H1 (cell line): Measurements from ENCODE around the gene LSR. TPM values are rescaled to one million over a fixed set of nuclear protein-coding genes. Genes with fewer than 3 reads are reported as not detected.

Experiments
- BACH1 ChIP-seq: IDR thresholded peaks from 2 replicates; pipeline ENCODE4 v1.6.1; 2012; ENCODE audit warnings: low read length, improper control_type of control experiment
- CHD1 ChIP-seq: IDR thresholded peaks from 2 replicates; pipeline ENCODE4 v1.6.1; 2012; ENCODE audit warnings: low read depth, low read length, improper control_type of control experiment
- CREB1 ChIP-seq: IDR thresholded peaks from 2 replicates; pipeline ENCODE4 v1.6.1; 2012; ENCODE audit warnings: inconsistent platforms
- EP300 ChIP-seq, 2 experiments: IDR thresholded peaks; 1 replicate in 1 of 2; 2 replicates in 1 of 2; pipeline ENCODE4 v1.6.1; 2011 to 2012; ENCODE audit warnings: low read depth in 2 of 2, low read length in 2 of 2, mild to moderate bottlenecking in 2 of 2, borderline replicate concordance in 1 of 2, inconsistent platforms in 1 of 2, moderate library complexity in 1 of 2
- JUND ChIP-seq: IDR thresholded peaks from 2 replicates; pipeline ENCODE4 v1.6.1; 2011; ENCODE audit warnings: mild to moderate bottlenecking, improper control_type of control experiment, low read length
- POLR2A ChIP-seq, 2 experiments: IDR thresholded peaks; 1 replicate in 1 of 2; 2 replicates in 1 of 2; pipeline ENCODE4 v1.6.1; 2011; ENCODE audit warnings: low read depth in 2 of 2, low read length in 2 of 2, mild to moderate bottlenecking in 2 of 2; ENCODE audit errors: control extremely low read depth in 1 of 2
- RAD21 ChIP-seq, 2 experiments: IDR thresholded peaks in 1 of 2; conservative IDR thresholded peaks in 1 of 2; 2 replicates each; pipeline ENCODE4 v1.6.1; 2011; ENCODE audit warnings: low read depth in 2 of 2, low read length in 2 of 2, improper control_type of control experiment in 1 of 2, inconsistent platforms in 1 of 2, mild to moderate bottlenecking in 1 of 2, moderate library complexity in 1 of 2
- TAF1 ChIP-seq: IDR thresholded peaks from 2 replicates; pipeline ENCODE4 v1.6.1; 2011; ENCODE audit warnings: mild to moderate bottlenecking, low read depth, low read length
- YY1 ChIP-seq: IDR thresholded peaks from 2 replicates; pipeline ENCODE4 v1.6.1; 2011; ENCODE audit warnings: low read depth, mild to moderate bottlenecking, low read length
- polyA plus RNA-seq, 7 experiments: library from polyadenylated mRNA; depleted of rRNA in 3 of 7; stranded (reverse) in 5 of 7; unstranded in 2 of 7; fragments of >200 nt in 5 of 7; fragments of 200-250 nt in 2 of 7; gene quantifications; 1 replicate in 5 of 7; 2 replicates in 1 of 7; 4 replicates in 1 of 7; pipeline versions ENCODE4 v1.2.1 to v1.2.3, GENCODE V29; 2011 to 2013; ENCODE audit warnings: missing spikeins in 2 of 7, mixed read lengths in 2 of 7
- total RNA-seq: library from RNA; stranded (reverse); fragmentation: NEBNext Ultra II Directional; extraction: Animal tissue kit (Norgen Biotek cat#: 25700); gene quantifications from 2 replicates; pipeline ENCODE4 v1.2.1, GENCODE V29; 2021
- TF ChIP-seq, protein P1 (sequence below): fragments of 300-600 bp; sonication (generic); IDR thresholded peaks from 2 replicates; pipeline ENCODE4 v1.7.1; 2012; ENCODE audit warnings: low read length, moderate library complexity, mild to moderate bottlenecking, inconsistent platforms; ENCODE audit not compliant: insufficient replicate concordance
- TF ChIP-seq, protein P2 (sequence below): IDR thresholded peaks from 2 replicates; pipeline ENCODE4 v1.6.1; 2011; ENCODE audit warnings: low read depth, mild to moderate bottlenecking, low read length; ENCODE audit not compliant: insufficient read depth

The LSR gene
- total and polyA plus RNA-seq, 2 of the 8 experiments (the other 6 are each of a cell fraction or from before 2014, with no cell fraction given): 159 to 186 TPM

DNA sequence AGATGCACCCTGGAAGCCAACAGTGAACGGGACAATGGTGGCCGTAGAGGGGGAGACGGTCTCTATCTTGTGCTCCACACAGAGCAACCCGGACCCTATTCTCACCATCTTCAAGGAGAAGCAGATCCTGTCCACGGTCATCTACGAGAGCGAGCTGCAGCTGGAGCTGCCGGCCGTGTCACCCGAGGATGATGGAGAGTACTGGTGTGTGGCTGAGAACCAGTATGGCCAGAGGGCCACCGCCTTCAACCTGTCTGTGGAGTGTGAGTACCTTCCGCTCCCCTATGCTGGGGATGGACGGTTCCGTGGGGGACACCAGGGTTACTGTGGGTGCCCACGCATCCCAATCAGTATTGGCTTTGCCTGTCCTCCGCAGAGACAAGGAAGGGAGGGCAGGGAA, 53.6 kb downstream of the LSR start (continued):
- TF ChIP-seq, protein P1, sequence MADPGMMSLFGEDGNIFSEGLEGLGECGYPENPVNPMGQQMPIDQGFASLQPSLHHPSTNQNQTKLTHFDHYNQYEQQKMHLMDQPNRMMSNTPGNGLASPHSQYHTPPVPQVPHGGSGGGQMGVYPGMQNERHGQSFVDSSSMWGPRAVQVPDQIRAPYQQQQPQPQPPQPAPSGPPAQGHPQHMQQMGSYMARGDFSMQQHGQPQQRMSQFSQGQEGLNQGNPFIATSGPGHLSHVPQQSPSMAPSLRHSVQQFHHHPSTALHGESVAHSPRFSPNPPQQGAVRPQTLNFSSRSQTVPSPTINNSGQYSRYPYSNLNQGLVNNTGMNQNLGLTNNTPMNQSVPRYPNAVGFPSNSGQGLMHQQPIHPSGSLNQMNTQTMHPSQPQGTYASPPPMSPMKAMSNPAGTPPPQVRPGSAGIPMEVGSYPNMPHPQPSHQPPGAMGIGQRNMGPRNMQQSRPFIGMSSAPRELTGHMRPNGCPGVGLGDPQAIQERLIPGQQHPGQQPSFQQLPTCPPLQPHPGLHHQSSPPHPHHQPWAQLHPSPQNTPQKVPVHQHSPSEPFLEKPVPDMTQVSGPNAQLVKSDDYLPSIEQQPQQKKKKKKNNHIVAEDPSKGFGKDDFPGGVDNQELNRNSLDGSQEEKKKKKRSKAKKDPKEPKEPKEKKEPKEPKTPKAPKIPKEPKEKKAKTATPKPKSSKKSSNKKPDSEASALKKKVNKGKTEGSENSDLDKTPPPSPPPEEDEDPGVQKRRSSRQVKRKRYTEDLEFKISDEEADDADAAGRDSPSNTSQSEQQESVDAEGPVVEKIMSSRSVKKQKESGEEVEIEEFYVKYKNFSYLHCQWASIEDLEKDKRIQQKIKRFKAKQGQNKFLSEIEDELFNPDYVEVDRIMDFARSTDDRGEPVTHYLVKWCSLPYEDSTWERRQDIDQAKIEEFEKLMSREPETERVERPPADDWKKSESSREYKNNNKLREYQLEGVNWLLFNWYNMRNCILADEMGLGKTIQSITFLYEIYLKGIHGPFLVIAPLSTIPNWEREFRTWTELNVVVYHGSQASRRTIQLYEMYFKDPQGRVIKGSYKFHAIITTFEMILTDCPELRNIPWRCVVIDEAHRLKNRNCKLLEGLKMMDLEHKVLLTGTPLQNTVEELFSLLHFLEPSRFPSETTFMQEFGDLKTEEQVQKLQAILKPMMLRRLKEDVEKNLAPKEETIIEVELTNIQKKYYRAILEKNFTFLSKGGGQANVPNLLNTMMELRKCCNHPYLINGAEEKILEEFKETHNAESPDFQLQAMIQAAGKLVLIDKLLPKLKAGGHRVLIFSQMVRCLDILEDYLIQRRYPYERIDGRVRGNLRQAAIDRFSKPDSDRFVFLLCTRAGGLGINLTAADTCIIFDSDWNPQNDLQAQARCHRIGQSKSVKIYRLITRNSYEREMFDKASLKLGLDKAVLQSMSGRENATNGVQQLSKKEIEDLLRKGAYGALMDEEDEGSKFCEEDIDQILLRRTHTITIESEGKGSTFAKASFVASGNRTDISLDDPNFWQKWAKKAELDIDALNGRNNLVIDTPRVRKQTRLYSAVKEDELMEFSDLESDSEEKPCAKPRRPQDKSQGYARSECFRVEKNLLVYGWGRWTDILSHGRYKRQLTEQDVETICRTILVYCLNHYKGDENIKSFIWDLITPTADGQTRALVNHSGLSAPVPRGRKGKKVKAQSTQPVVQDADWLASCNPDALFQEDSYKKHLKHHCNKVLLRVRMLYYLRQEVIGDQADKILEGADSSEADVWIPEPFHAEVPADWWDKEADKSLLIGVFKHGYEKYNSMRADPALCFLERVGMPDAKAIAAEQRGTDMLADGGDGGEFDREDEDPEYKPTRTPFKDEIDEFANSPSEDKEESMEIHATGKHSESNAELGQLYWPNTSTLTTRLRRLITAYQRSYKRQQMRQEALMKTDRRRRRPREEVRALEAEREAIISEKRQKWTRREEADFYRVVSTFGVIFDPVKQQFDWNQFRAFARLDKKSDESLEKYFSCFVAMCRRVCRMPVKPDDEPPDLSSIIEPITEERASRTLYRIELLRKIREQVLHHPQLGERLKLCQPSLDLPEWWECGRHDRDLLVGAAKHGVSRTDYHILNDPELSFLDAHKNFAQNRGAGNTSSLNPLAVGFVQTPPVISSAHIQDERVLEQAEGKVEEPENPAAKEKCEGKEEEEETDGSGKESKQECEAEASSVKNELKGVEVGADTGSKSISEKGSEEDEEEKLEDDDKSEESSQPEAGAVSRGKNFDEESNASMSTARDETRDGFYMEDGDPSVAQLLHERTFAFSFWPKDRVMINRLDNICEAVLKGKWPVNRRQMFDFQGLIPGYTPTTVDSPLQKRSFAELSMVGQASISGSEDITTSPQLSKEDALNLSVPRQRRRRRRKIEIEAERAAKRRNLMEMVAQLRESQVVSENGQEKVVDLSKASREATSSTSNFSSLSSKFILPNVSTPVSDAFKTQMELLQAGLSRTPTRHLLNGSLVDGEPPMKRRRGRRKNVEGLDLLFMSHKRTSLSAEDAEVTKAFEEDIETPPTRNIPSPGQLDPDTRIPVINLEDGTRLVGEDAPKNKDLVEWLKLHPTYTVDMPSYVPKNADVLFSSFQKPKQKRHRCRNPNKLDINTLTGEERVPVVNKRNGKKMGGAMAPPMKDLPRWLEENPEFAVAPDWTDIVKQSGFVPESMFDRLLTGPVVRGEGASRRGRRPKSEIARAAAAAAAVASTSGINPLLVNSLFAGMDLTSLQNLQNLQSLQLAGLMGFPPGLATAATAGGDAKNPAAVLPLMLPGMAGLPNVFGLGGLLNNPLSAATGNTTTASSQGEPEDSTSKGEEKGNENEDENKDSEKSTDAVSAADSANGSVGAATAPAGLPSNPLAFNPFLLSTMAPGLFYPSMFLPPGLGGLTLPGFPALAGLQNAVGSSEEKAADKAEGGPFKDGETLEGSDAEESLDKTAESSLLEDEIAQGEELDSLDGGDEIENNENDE: no peak
- TF ChIP-seq EP300 (IDR thresholded peaks at IDR 0.05; ENCODE audit: borderline replicate concordance in 1 of 2, low read depth in 2 of 2, low read length in 2 of 2) (no peak), POLR2A (IDR thresholded peaks at IDR 0.05; ENCODE audit: control extremely low read depth in 1 of 2, low read depth in 2 of 2, low read length in 2 of 2) (no peak), CREB1 (no peak), CHD1 (no peak), BACH1 (no peak), YY1 (no peak), JUND (no peak), RAD21 (IDR thresholded peaks at IDR 0.05 in 1 of 2, conservative IDR thresholded peaks at IDR 0.05 in 1 of 2; ENCODE audit: low read depth in 2 of 2, low read length in 2 of 2) (no peak), TAF1 (no peak)
- TF ChIP-seq, protein P2, sequence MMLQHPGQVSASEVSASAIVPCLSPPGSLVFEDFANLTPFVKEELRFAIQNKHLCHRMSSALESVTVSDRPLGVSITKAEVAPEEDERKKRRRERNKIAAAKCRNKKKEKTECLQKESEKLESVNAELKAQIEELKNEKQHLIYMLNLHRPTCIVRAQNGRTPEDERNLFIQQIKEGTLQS: no peak
